Erythroblast (primary cell): ENCODE results near the gene KCNMB2.

Experiments used
- GATA1 ChIP-seq: IDR thresholded peaks from 2 replicates; pipeline ENCODE4 v1.6.1; 2011; ENCODE audit warnings: low read depth, mild to moderate bottlenecking, control low read depth, low read length, moderate library complexity
- POLR2A ChIP-seq: IDR thresholded peaks from 2 replicates; pipeline ENCODE4 v1.6.1; 2011; ENCODE audit warnings: mild to moderate bottlenecking, low read length

DNA sequence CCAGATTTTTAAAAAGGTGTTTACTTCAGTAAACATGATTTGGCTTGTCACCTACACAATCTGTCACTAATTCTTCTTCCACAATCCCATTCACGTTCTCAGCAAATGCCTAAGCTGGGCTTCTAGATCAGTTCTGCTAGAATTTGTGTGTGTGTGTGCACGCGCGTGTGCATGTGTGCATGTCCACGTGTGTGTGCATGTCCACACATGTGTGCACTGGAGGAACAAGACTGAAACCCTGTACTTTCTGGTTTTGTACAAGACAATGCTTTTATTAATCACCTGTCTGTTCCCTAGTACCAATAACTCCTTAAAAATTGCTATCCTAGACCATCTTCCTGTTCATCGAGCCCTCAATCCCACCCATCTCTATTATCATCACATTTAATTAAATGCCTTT is 229.2 kb downstream of the KCNMB2 start:
- no peak for TF ChIP-seq POLR2A
- no peak for TF ChIP-seq GATA1
